DMS53 treated with DMSO at 0.1 percent for 48 hours (cell line): ENCODE results near the gene ADCY3.

ENCODE experiments used
- DNase-seq: peaks from one replicate; lab custom pipeline; 2025; ENCODE audit not compliant: unreplicated experiment; lab: John Stamatoyannopoulos, UW

ADCY3 gene

GRCh38 chr2:24926220-24926601 lies 6.2 kb upstream of the ADCY3 start:
- no peak for DNase-seq

DNA sequence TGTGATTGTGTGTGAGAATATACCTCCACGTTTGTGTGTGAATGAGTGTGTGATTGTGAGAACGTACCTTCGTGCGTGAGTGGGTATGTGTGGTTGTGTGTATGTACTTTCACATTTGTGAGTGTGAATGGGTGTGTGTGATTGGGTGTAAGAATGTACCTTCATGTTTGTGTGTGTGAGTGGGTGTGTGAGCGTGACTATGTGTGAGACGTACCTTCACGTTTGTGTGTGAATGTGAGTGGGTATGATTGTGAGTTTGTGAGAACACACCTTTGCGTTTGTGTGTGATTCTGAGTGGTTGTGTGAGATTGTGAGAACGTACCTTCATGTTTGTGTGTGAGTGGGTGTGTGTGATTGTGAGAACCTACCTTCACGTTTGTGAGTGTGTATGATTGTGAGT lies 5.8 kb upstream of the ADCY3 start:
- DNase-seq: no peak

GRCh38 chr2:24924732-24925131 lies 4.7 kb upstream of the ADCY3 start:
- DNase-seq: no peak

GRCh38 chr2:24924266-24924665 lies 4.2 kb upstream of the ADCY3 start:
- DNase-seq: no peak

DNA sequence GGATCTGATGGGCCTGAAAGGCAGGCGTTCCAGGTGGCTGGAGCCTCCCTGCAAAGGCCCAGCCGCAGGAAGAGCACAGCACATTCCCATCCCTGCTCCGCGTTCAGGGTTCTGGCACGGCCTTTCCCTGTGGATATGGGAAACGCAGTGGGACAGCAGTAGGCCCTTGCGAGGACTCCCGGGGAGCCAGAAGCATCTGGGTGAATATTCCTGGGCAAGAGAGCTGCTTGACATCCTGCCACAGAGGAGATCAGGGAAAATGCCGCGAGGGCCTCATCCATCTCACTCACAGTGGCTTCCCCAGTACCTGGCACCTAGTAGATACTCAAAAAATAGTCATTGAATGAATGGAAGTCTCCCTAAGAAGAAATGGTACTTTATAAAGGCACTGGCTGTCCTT lies 3.1 kb upstream of the ADCY3 start:
- DNase-seq: no peak

GRCh38 chr2:24922556-24922955 lies 2.5 kb upstream of the ADCY3 start:
- DNase-seq: no peak

- no peak for DNase-seq
These were observed 888 bp upstream of the ADCY3 start for GRCh38 chr2:24920809-24921441.

- DNase-seq: no peak
These were observed 435 bp downstream of the ADCY3 start for GRCh38 chr2:24919506-24920097.

GRCh38 chr2:24919037-24919505 lies 966 bp downstream of the ADCY3 start:
- DNase-seq: no peak

DNA sequence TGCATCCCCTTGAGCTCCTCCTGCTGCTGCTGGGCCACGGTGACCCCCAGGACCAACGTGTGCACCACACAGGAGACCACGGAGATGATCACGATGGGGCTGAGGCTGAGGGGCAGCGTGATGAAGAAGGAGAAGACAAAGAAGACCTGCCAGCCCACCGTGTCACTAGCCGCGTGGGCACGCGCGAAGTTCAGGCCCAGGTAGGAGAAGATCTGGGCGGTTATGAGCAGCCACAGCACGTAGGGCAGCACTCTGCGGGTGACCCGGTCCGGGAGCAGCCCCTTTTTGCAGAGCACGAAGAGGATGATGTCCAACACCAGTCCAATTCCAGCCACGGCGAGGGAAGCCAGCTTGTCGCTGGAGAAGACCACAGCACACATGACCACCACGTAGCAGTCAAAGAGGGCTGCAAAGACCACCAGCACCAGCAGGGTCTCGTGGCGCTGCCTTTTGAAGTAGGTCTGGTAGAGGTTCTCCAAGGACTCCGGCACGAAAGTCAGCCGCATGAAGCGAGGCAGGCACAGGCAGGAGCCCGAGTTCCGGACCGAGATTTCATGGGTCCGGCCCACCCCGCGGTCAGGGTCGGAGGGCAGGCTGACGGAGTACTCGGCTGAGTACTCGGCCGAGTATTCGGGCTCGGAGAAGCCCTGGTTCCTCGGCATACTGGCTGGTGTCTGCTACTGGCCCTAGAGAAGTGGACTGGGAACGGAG lies 1.6 kb downstream of the ADCY3 start:
- DNase-seq: no peak

DNA sequence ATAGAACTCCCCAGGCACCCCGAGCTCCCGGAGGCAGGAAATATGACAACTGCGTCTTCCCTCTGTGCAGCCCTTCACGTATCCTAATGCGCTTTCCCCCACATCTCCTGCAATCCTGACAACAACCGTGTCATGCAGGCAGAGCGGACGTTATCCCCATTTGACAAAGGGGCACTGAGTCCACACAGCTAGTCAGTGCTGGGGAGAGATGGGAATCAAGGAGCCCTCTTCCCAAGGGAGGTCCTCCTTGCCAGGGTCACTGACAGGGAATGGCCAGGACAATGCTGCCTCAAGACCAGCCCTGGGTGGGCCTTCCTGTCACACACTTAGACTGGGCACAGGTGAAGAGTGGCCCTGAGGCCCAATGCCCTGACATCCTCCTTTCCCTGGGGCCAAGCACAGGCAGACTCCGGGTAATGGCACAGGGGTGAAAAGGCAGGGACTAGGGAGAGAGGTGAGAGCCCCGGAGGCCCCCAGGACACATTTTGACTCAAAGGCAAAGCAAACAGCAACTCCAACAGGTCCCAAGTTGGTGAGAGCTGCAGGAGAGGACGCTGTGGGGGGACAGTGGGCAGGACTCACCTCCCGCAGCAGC lies 2.2 kb downstream of the ADCY3 start:
- no peak for DNase-seq

DNA sequence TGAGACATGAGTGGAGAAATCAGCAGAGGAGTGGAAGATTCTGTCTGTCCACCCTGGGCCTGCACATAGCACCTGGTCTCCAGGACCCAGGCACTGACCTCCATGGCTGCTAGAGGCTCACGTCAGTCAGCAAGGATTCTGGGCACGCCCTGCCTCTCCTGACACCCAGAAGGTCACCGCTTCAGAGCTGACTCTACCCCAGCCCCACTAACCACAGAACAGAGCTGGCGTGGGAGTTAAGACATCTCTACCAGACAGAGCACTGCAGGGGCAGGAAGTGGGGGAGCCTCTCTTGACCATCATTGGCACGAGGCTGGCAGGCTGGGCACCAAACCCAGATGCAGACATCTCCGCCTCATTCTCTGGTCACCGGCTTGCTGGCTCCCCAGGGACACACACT lies 3.0 kb downstream of the ADCY3 start:
- no peak for DNase-seq

GRCh38 chr2:24915796-24916195 lies 4.2 kb downstream of the ADCY3 start:
- no peak for DNase-seq

- no peak for DNase-seq
These were observed 4.9 kb downstream of the ADCY3 start for GRCh38 chr2:24915175-24915574.

GRCh38 chr2:24914713-24915112 lies 5.3 kb downstream of the ADCY3 start:
- no peak for DNase-seq

GRCh38 chr2:24913911-24914310 lies 6.1 kb downstream of the ADCY3 start:
- DNase-seq: no peak

- no peak for DNase-seq
These were observed 7.1 kb downstream of the ADCY3 start for GRCh38 chr2:24912986-24913385.

DNA sequence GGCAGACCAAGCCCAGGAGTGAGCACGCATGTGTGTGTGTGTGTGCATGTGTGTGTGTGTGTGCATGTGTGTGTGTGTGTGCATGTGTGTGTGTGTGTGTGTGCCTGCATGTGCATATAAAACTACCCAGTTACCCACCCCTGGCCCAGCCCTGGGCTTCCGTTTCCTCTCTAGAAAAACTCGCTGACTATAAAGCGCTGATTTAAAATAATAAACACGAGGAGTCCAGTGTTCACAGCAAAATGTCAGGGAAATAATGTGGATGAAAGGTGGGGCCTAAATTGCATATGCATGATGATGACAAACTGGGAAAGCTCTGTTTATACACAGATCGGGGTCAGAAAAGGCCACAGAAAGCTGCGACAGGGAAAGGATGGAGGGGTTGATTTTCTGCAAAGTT lies 7.5 kb downstream of the ADCY3 start:
- DNase-seq: no peak

DNA sequence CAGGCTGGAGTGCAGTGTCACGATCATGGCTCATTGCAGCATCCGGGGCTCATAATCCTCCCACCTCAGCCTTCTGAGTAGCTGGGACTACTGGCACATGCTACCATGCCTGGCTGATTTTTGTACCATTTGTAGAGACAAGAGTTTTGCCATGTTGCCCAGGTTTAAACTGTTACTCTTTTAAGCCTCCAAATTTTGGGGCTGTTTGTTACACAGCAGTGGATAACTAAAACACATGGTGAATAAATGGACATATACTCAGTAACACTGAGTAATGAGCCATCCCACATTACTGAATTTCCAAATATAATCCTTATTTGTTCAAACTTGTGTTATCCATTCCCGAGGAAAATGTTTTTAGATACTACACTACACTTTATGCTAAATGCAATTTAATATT lies 9.8 kb downstream of the ADCY3 start:
- no peak for DNase-seq

DNA sequence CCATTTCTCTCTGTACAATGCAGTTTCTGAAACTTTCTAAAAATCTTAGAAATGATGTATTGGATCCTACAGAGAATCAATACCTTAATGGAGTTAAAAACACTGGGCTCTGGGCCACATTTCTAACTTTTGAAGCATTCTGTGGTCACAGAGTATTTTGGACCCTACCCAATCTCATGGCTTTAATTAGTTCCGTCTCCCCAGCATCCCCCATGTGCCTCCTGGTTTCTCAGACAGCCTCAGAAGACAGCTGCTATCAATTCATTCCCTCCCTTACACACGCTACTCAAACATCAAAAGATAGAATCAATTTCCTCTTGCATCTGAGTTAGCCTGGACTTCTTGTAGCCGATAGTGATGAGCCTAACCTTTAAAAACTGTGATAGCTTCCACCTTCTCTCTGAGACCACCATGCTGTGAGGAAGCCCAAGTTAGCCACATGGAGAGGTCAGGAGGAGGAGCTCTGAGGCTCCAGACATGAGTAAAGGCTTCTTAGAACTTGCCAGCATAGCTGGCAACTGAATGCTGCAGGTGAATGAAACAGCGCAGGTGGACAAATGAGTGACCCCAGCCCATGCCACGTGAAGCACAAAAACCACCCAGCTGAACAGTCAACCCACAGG lies 10.4 kb downstream of the ADCY3 start:
- DNase-seq: no peak

DNA sequence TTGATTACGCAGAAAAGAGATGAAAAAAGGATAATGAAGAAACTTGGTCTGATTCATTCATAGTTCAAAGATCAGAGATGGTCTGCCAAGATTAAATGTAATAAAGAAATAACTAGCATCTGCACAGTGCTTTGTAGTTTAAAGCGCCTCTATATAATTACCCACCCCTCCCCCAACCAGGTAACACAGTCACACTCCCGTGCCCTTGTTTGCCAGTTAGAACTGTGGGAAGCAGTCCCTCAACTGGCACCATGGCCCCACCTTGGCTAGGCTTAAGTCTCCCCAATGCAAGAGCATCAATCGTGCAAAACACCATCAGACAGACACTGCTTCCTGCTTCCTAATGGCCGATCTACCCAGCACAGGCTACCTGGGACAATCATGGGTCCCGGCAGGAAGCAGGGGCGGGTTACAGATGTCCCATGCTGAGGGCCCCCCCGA lies 11.6 kb downstream of the ADCY3 start:
- no peak for DNase-seq

- DNase-seq: no peak
These were observed 12.9 kb downstream of the ADCY3 start for GRCh38 chr2:24907116-24907515.
